Neuron (in vitro differentiated cells): Measurements from ENCODE around the gene MYOF.

Experiments used
- H2AFZ ChIP-seq: one replicate; pipeline ENCODE4 v1.6.1; 2013; ENCODE audit warnings: low read depth, mild to moderate bottlenecking, inconsistent platforms, low read length, moderate library complexity
- H3K27me3 ChIP-seq: one replicate; pipeline ENCODE4 v1.6.1; 2013; ENCODE audit warnings: low read length; ENCODE audit not compliant: insufficient read depth
- H3K36me3 ChIP-seq: one replicate; pipeline ENCODE4 v1.6.1; 2013; ENCODE audit warnings: low read length; ENCODE audit not compliant: insufficient read depth
- H3K4me1 ChIP-seq: one replicate; pipeline ENCODE4 v1.6.1; 2013; ENCODE audit warnings: low read length; ENCODE audit not compliant: insufficient read depth
- H3K4me3 ChIP-seq: 2 replicates; pipeline ENCODE4 v1.5.1; 2013; ENCODE audit warnings: mild to moderate bottlenecking, low read length, moderate library complexity
- H3K9me3 ChIP-seq: one replicate; pipeline ENCODE4 v1.6.1; 2013; ENCODE audit warnings: low read length

MYOF gene

GRCh38 chr10:93402192-93402591 is 79.9 kb downstream of the MYOF start:
- H3K9me3 ChIP-seq: no peaks in the 10 kb centered on the region
- no peak overlapping the region for H3K4me3 ChIP-seq
- peaks cover 10% of the 10 kb centered on the region for H3K4me1 ChIP-seq
- H2AFZ ChIP-seq: no peak overlapping the region
- H3K36me3 ChIP-seq: no peaks in the 10 kb centered on the region
- no peaks in the 10 kb centered on the region for H3K27me3 ChIP-seq

- H3K9me3 ChIP-seq: no peaks in the 10 kb centered on the region
- H3K27me3 ChIP-seq: no peaks in the 10 kb centered on the region
- H3K4me3 ChIP-seq: no peak overlapping the region
- H3K4me1 ChIP-seq: peaks cover 4% of the 10 kb centered on the region
- H2AFZ ChIP-seq: no peak overlapping the region
- H3K36me3 ChIP-seq: no peaks in the 10 kb centered on the region
Measured at GRCh38 chr10:93398528-93398927, 83.6 kb downstream of the MYOF start.

- Histone ChIP-seq H2AFZ (no peak overlapping the region), H3K27me3 (no peaks in the 10 kb centered on the region), H3K4me3 (no peak overlapping the region), H3K4me1 (peaks cover 9% of the 10 kb centered on the region), H3K36me3 (no peaks in the 10 kb centered on the region), H3K9me3 (no peaks in the 10 kb centered on the region)
Measured at GRCh38 chr10:93397020-93397419, 85.1 kb downstream of the MYOF start.

GRCh38 chr10:93393211-93393610 is 88.9 kb downstream of the MYOF start:
- H3K4me3 ChIP-seq: no peak overlapping the region
- no peaks in the 10 kb centered on the region for H3K9me3 ChIP-seq
- H2AFZ ChIP-seq: no peak overlapping the region
- H3K36me3 ChIP-seq: no peaks in the 10 kb centered on the region
- H3K4me1 ChIP-seq: peaks cover 5% of the 10 kb centered on the region
- no peaks in the 10 kb centered on the region for H3K27me3 ChIP-seq

- Histone ChIP-seq H3K36me3 (no peaks in the 10 kb centered on the region), H3K4me1 (peaks cover 5% of the 10 kb centered on the region), H2AFZ (no peak overlapping the region), H3K27me3 (no peaks in the 10 kb centered on the region), H3K9me3 (no peaks in the 10 kb centered on the region), H3K4me3 (no peak overlapping the region)
Measured at GRCh38 chr10:93392121-93392520, 90.0 kb downstream of the MYOF start.

GRCh38 chr10:93390306-93391090 is 91.6 kb downstream of the MYOF start:
- no peak overlapping the region for H2AFZ ChIP-seq
- H3K9me3 ChIP-seq: no peaks in the 10 kb centered on the region
- no peaks in the 10 kb centered on the region for H3K36me3 ChIP-seq
- peaks cover 5% of the 10 kb centered on the region for H3K4me1 ChIP-seq
- H3K27me3 ChIP-seq: no peaks in the 10 kb centered on the region
- H3K4me3 ChIP-seq: no peak overlapping the region

- Histone ChIP-seq H3K9me3 (no peaks in the 10 kb centered on the region), H3K36me3 (no peaks in the 10 kb centered on the region), H3K27me3 (no peaks in the 10 kb centered on the region), H2AFZ (no peak overlapping the region), H3K4me1 (no peaks in the 10 kb centered on the region), H3K4me3 (no peak overlapping the region)
Measured at GRCh38 chr10:93386631-93387369, 95.3 kb downstream of the MYOF start.

GRCh38 chr10:93385345-93385744 is 96.8 kb downstream of the MYOF start:
- Histone ChIP-seq H3K4me3 (no peak overlapping the region), H3K27me3 (no peaks in the 10 kb centered on the region), H3K4me1 (no peaks in the 10 kb centered on the region), H3K36me3 (no peaks in the 10 kb centered on the region), H2AFZ (no peak overlapping the region), H3K9me3 (no peaks in the 10 kb centered on the region)

- H3K9me3 ChIP-seq: no peaks in the 10 kb centered on the region
- H2AFZ ChIP-seq: no peak overlapping the region
- H3K4me3 ChIP-seq: no peak overlapping the region
- H3K27me3 ChIP-seq: no peaks in the 10 kb centered on the region
- no peaks in the 10 kb centered on the region for H3K4me1 ChIP-seq
- no peaks in the 10 kb centered on the region for H3K36me3 ChIP-seq
Measured at GRCh38 chr10:93384006-93384405, 98.1 kb downstream of the MYOF start.

GRCh38 chr10:93383562-93383981 is 98.6 kb downstream of the MYOF start:
- H3K4me3 ChIP-seq: no peak overlapping the region
- H3K36me3 ChIP-seq: no peaks in the 10 kb centered on the region
- H3K27me3 ChIP-seq: no peaks in the 10 kb centered on the region
- no peaks in the 10 kb centered on the region for H3K4me1 ChIP-seq
- H3K9me3 ChIP-seq: no peaks in the 10 kb centered on the region
- no peak overlapping the region for H2AFZ ChIP-seq

GRCh38 chr10:93379731-93380575 is 102.2 kb downstream of the MYOF start:
- Histone ChIP-seq H3K4me1 (peaks cover 7% of the 10 kb centered on the region), H3K9me3 (no peaks in the 10 kb centered on the region), H3K27me3 (no peaks in the 10 kb centered on the region), H3K4me3 (no peak overlapping the region), H3K36me3 (no peaks in the 10 kb centered on the region), H2AFZ (no peak overlapping the region)

- H3K36me3 ChIP-seq: no peaks in the 10 kb centered on the region
- H2AFZ ChIP-seq: no peak overlapping the region
- H3K4me1 ChIP-seq: peaks cover 7% of the 10 kb centered on the region
- H3K27me3 ChIP-seq: no peaks in the 10 kb centered on the region
- no peak overlapping the region for H3K4me3 ChIP-seq
- no peaks in the 10 kb centered on the region for H3K9me3 ChIP-seq
Measured at GRCh38 chr10:93378997-93379730, 103.0 kb downstream of the MYOF start.
